WTC11 (cell line): Measurements from ENCODE around the gene ZBTB21.

ENCODE experiments used
- GABPB1 ChIP-seq: sonication (generic); formaldehyde crosslinking; IDR thresholded peaks from 2 replicates; pipeline ENCODE4 v1.8.1; 2023; ENCODE audit warnings: mild to moderate bottlenecking, missing genetic modification reagents
- NR3C1 ChIP-seq: sonication (generic); formaldehyde crosslinking; conservative IDR thresholded peaks from 2 replicates; pipeline ENCODE4 v1.8.1; 2023; ENCODE audit warnings: low read depth, mild to moderate bottlenecking, missing genetic modification reagents
- SMAD3 ChIP-seq: sonication (generic); formaldehyde crosslinking; IDR thresholded peaks from 2 replicates; pipeline ENCODE4 v1.8.0; 2022; ENCODE audit warnings: missing genetic modification reagents, mild to moderate bottlenecking, borderline replicate concordance
- ZNF671 ChIP-seq: fragments of 250-450 bp; sonication (Bioruptor Pico); IDR thresholded peaks from 2 replicates; pipeline ENCODE4 v1.8.0; 2021; ENCODE audit warnings: mild to moderate bottlenecking
- TF ChIP-seq, protein P1 (sequence below): fragments of 200-600 bp; IDR thresholded peaks from 2 replicates; pipeline ENCODE4 v1.8.0; 2022; ENCODE audit warnings: antibody characterized with exemption
- TF ChIP-seq, protein P2 (sequence below): sonication (generic); formaldehyde crosslinking; IDR thresholded peaks from 2 replicates; pipeline ENCODE4 v1.8.1; 2023; ENCODE audit warnings: mild to moderate bottlenecking, missing genetic modification reagents
- TF ChIP-seq, protein P3 (sequence below): sonication (generic); formaldehyde crosslinking; IDR thresholded peaks from 2 replicates; pipeline ENCODE4 v1.8.1; 2022; ENCODE audit warnings: mild to moderate bottlenecking, missing genetic modification reagents, moderate library complexity, borderline replicate concordance
- TF ChIP-seq, protein P4 (sequence below): sonication (generic); formaldehyde crosslinking; IDR thresholded peaks from 2 replicates; pipeline ENCODE4 v1.8.0; 2022; ENCODE audit warnings: mild to moderate bottlenecking, missing genetic modification reagents

DNA sequence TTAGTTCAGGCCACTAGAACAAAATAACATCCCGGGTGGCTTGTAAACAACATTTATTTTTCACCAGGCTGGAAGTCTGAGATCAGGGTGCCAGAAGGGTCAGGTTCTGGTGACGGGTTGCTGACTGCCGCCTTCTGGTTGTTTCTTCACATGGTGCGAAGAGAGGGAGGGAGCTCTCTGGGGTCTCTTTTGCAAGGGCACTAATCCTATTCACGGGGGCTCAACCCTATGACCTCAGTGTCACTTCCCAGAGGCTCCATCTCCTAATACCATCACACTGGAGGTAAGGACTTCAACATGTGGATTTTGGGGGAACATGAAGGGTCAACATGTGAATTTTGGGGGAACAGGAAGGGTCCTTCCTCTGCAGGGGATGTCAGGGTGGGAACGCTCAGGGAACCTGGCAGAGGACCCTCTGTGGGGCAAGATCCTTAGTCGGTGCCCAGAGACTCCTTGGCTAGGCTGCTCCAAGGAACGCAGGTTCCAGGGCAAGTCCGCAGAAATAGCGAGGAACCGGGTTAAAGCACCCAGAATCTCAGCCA, 47.7 kb downstream of the ZBTB21 start:
- TF ChIP-seq, protein P1, sequence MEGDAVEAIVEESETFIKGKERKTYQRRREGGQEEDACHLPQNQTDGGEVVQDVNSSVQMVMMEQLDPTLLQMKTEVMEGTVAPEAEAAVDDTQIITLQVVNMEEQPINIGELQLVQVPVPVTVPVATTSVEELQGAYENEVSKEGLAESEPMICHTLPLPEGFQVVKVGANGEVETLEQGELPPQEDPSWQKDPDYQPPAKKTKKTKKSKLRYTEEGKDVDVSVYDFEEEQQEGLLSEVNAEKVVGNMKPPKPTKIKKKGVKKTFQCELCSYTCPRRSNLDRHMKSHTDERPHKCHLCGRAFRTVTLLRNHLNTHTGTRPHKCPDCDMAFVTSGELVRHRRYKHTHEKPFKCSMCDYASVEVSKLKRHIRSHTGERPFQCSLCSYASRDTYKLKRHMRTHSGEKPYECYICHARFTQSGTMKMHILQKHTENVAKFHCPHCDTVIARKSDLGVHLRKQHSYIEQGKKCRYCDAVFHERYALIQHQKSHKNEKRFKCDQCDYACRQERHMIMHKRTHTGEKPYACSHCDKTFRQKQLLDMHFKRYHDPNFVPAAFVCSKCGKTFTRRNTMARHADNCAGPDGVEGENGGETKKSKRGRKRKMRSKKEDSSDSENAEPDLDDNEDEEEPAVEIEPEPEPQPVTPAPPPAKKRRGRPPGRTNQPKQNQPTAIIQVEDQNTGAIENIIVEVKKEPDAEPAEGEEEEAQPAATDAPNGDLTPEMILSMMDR, result no peak
- TF ChIP-seq NR3C1 (CRISPR knock-in tag) (no peak), GABPB1 (CRISPR knock-in tag) (no peak), ZNF671 (CRISPR knock-in tag) (no peak), SMAD3 (CRISPR knock-in tag) (no peak)
- TF ChIP-seq, protein P2, sequence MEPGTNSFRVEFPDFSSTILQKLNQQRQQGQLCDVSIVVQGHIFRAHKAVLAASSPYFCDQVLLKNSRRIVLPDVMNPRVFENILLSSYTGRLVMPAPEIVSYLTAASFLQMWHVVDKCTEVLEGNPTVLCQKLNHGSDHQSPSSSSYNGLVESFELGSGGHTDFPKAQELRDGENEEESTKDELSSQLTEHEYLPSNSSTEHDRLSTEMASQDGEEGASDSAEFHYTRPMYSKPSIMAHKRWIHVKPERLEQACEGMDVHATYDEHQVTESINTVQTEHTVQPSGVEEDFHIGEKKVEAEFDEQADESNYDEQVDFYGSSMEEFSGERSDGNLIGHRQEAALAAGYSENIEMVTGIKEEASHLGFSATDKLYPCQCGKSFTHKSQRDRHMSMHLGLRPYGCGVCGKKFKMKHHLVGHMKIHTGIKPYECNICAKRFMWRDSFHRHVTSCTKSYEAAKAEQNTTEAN, result no peak
- TF ChIP-seq, protein P3, sequence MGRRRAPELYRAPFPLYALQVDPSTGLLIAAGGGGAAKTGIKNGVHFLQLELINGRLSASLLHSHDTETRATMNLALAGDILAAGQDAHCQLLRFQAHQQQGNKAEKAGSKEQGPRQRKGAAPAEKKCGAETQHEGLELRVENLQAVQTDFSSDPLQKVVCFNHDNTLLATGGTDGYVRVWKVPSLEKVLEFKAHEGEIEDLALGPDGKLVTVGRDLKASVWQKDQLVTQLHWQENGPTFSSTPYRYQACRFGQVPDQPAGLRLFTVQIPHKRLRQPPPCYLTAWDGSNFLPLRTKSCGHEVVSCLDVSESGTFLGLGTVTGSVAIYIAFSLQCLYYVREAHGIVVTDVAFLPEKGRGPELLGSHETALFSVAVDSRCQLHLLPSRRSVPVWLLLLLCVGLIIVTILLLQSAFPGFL (CRISPR knock-in tag), result no peak
- TF ChIP-seq, protein P4, sequence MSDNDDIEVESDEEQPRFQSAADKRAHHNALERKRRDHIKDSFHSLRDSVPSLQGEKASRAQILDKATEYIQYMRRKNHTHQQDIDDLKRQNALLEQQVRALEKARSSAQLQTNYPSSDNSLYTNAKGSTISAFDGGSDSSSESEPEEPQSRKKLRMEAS (CRISPR knock-in tag), result no peak
